IPS DF 4.7 (cell line): ENCODE measurements around the gene KLHL3.

Experiments
- DNase-seq: peaks from one replicate; pipeline ENCODE4 v3.0.0-alpha.2; 2013; ENCODE audit warnings: low spot score; ENCODE audit errors: extremely low read depth

The KLHL3 gene

GRCh38 chr5:137583129-137583528 is 152.8 kb downstream of the KLHL3 start:
- no peak for DNase-seq

GRCh38 chr5:137582218-137582617 is 153.7 kb downstream of the KLHL3 start:
- no peak for DNase-seq

- no peak for DNase-seq
Observed at GRCh38 chr5:137581776-137582175, 154.1 kb downstream of the KLHL3 start.

GRCh38 chr5:137580030-137580429 is 155.9 kb downstream of the KLHL3 start:
- no peak for DNase-seq

- no peak for DNase-seq
Observed at GRCh38 chr5:137575847-137576246, 160.0 kb downstream of the KLHL3 start.

GRCh38 chr5:137575211-137575610 is 160.7 kb downstream of the KLHL3 start:
- DNase-seq, result no peak

- DNase-seq, result no peak
Observed at GRCh38 chr5:137573376-137573775, 162.5 kb downstream of the KLHL3 start.

- no peak for DNase-seq
Observed at GRCh38 chr5:137572042-137572695, 163.7 kb downstream of the KLHL3 start.

GRCh38 chr5:137570070-137570469 is 165.8 kb downstream of the KLHL3 start:
- DNase-seq, result no peak
